ENCODE measurements around the gene GRIN3A.
"Not testable (repeated sequence)": the region's sequence is repeated elsewhere in the genome, so short reads cannot be mapped to it uniquely, and the experiment has no call there.

Gene GRIN3A

GRCh38 chr9:101738566-101739183 lies at the start of gene GRIN3A:
Gene GRIN3A (minus strand): TSS chr9:101738647. CDS start chr9:101737979, 668 bp downstream.
- no peak for DNase-seq (ENCODE audit: insufficient read length, low spot score)
- FAIRE-seq: no peak

DNA sequence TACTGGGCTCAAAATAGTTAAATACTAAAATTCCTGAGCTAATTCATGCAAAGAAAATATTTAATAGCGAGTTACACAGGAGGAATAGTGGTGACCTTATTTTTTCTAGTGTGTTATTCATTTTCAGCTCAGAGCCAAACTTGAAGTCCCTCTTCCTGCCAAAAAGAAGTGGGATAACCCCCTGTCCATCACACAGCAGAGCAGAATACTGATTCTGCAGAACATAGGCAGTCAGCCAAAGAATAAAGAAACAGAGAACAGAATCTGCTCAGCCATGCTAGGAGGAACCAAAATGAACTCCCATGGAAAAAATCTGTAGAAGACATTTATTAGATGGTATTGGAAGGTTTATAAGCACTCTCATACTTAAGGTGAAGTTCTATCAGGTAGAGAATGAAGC lies 49.4 kb upstream of the GRIN3A start:
- FAIRE-seq (no peak), DNase-seq (ENCODE audit: insufficient read length, low spot score) (no peak)

- FAIRE-seq: no peak
- DNase-seq (ENCODE audit: insufficient read length, low spot score): no peak
Measured at GRCh38 chr9:101778332-101778731, 39.9 kb upstream of the GRIN3A start.

DNA sequence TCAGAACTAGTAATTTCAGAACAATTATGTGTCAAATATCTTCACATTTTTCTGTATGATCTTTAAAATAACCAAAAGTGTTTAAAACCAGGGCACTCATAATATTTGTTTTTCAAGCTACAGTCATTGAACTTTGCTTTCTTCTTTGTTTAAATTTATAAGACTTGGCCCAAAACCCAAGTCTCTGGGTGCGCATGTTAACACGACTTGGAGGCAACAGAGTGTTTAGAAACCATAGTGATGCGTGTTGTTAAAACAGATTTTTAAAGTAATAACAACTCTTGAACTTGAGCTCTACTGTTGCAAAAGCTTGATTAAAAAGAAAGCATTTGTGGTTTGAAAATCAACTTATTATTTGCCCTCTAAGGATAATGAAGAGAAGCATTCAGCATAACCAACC lies 26.0 kb upstream of the GRIN3A start:
- DNase-seq (ENCODE audit: insufficient read length, low spot score) (no peak), FAIRE-seq (no peak)

DNA sequence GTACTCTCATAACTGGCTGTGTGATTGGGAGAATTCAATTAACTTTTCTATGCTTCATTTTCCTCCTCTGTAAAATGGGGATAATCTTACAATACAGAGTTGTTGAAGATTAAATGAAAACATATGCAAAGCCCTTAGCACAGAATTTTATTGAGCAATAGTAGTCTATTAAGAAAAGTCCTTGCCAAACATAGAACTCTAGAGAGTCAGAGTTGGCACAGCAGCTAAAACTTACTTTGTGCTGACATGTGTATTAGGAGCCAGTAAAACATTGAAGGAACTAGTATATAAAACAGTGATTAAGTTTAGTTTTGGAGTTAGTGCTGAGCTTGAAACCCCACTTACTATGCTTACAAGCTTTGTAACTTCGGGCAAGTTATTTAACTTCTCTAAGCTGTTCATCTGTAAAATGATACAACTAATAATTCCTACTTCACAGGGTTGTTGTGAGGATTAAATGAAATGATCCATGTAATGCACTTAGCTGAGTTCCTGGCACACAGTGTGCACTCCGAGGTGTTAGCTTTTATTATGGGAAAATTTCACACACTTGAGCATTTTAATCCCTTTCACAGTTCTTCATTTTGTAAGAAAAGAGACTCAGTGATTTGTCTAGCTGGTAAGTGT lies 20.0 kb upstream of the GRIN3A start:
- FAIRE-seq: no peak
- no peak for DNase-seq (ENCODE audit: insufficient read length, low spot score)

- no peak for FAIRE-seq
- DNase-seq (ENCODE audit: insufficient read length, low spot score): no peak
Measured at GRCh38 chr9:101753716-101754115, 15.3 kb upstream of the GRIN3A start.

DNA sequence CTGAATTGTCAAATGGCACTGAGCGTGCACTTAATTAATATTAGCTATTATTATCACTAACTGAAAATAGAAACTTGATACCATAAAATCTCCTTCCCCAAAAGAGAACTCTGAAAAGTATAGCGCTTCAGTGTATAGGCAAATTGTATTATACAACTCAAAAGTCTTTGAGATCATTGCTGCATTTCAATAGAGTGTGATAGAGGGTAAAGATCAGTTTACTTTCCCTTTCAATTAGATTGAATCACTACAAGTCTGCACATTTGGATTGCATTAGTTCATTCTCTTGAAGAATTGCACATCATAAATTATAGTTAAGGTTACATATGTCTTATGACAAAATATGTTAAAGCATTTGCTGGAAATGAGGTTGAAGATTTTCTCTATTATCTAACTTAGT lies 13.4 kb upstream of the GRIN3A start:
- FAIRE-seq (no peak), DNase-seq (ENCODE audit: insufficient read length, low spot score) (no peak)

- DNase-seq (ENCODE audit: insufficient read length, low spot score): no peak
- FAIRE-seq: no peak
Measured at GRCh38 chr9:101739311-101739710, 864 bp upstream of the GRIN3A start.

- DNase-seq (ENCODE audit: insufficient read length, low spot score) (no peak), FAIRE-seq (no peak)
Measured at GRCh38 chr9:101737705-101738565, 512 bp downstream of the GRIN3A start.

DNA sequence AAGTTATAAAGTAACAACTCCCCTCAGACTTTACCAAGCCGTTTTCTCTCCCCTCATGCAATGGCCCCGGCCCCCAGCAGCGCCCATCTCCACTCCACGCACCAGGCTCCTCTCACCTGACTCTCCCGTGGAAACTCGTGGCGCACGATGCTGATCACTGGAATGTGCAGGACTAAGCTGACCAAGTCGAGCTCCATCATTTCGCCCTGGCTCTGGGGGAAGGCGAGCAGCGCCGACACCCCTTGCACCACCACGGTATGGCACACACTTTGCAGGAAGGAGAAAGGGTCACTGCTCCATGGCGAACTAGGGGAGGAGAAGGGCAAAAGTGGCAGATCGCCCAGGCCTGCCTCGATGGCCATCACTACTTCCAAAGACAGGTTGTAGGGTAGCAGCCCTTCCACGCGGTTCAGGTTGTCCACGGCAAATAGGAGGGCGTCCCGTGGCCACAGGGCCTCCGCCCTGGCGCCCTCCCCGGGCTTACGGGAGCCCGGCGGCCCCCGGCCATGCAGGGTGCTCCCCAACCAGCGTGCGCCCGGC lies 1.2 kb downstream of the GRIN3A start:
- DNase-seq (ENCODE audit: insufficient read length, low spot score) (no peak), FAIRE-seq (no peak)

DNA sequence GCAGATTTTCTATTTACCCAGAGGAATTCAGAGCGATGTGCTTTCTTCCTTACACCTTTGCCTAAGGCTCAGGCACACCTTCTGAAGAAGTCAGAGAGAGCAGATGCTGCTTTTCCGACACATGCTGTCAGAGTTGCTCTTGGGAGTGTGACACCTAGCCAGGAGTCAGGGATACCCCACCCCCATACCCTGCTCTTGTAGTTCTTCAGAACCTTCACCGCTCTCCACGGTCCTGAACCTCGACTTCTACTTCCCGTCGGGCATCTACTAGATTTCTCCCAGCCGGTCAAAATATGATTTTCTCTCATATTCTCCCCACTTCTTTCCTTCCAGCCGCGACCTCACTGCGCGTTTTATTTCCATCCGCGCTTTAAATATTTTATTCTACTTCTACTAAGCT lies 1.7 kb downstream of the GRIN3A start:
- DNase-seq (ENCODE audit: insufficient read length, low spot score) (no peak), FAIRE-seq (no peak)

DNA sequence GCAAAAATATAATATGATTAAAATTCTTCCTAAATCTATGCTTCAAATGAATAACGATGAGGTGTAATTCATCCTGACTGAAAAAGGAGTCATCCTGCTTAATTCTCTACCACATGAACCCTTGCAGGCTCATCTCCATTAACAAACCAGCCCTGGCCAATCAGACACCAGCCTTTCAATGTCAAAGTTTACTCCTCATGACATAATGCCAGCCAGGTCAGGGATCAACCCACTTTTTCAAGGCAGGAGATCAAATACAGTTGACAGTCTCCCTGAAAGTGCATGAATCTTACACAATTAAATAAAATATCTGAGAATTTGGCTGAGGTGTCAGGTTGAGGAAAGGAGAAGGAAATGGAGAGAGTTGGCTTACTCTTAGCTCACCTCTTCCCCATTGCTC lies 7.0 kb downstream of the GRIN3A start:
- FAIRE-seq (no peak), DNase-seq (ENCODE audit: insufficient read length, low spot score) (no peak)

DNA sequence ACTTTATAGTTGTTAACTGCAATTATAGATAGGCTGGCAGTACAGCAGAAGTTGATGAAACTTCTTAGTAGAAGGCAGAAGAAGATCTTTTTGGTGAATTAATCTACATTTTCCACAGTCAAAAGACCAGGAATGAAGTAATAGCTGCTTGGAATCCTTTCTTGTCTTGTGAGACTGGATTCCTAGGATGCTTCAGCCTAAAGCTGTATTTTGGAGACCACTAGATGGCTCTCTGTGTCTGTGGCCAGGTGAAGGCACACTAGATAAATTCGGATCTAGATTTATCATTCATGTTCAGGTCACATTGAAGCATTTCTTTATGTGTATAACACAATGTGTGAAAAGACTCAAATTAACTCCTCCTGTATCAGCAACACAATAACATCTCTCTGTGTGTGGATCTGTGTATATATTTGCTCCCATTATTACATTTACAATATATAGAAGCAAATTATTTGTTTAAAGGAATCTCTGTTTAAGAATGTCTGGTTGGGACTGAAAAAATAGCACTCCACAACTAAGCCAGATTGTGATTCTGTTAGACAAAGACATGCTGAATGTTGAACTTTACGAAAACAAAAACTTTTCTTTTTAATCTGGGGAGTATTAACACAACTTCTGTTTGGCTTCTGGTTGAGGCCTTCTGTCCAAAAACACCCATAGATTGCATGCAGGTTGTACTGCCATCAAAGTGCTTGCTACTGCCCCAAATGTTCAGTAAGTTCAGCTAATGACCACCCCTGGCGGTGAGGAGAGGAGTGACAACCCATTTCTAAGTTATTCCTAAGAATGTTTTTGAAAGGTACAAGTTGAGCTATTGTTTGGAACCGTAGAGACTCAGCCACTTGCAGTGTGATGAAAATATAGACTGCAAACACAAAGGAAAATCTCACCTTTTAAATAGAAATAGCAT lies 10.6 kb downstream of the GRIN3A start:
- no peak for FAIRE-seq
- DNase-seq (ENCODE audit: insufficient read length, low spot score): peak; percentile 20

- DNase-seq (ENCODE audit: insufficient read length, low spot score); FAIRE-seq: not testable (repeated sequence)
Measured at GRCh38 chr9:101724271-101724670, 14.2 kb downstream of the GRIN3A start.

DNA sequence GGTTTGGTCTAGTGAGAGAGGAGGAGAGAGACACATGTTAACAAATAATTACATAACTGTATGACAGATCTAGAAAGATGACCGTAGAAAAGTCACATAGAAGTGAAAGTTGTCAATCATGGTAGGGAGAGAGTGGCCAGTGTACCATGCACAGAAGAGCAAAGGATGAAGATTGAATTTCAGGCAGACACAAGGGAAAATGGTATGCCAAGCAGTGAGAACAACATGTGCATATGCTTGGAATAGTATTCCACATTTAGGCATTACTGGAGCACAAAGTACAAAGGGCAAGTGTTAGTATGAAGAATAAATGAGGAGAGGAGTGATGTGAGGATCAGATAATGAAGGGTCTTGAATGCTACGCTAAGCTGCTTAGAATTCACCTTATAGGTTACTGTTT lies 20.3 kb downstream of the GRIN3A start:
- FAIRE-seq (no peak), DNase-seq (ENCODE audit: insufficient read length, low spot score) (no peak)

GRCh38 chr9:101716629-101717028 lies 21.8 kb downstream of the GRIN3A start:
- FAIRE-seq (no peak), DNase-seq (ENCODE audit: insufficient read length, low spot score) (no peak)

- FAIRE-seq (no peak), DNase-seq (ENCODE audit: insufficient read length, low spot score) (peak; percentile 15)
Measured at GRCh38 chr9:101711330-101711941, 27.0 kb downstream of the GRIN3A start.

DNA sequence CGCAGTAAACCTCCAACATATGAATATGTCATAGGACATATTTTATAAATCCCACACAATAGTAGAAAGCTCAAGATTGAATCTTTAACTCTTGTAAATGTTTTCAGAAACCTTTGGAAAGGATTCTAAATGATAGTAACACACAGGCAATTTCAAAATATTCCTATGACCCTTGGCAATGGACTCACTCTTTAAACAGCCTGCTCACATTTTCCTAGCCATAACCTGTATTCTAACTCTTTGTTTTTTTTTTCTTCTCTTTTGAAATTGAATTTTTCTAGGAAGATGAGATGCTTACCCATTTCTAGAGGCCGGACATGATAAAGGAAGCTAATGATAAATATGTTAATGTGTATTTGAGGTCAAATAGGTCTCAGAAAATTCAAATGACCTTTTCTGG lies 29.6 kb downstream of the GRIN3A start:
- DNase-seq (ENCODE audit: insufficient read length, low spot score): no peak
- no peak for FAIRE-seq

DNA sequence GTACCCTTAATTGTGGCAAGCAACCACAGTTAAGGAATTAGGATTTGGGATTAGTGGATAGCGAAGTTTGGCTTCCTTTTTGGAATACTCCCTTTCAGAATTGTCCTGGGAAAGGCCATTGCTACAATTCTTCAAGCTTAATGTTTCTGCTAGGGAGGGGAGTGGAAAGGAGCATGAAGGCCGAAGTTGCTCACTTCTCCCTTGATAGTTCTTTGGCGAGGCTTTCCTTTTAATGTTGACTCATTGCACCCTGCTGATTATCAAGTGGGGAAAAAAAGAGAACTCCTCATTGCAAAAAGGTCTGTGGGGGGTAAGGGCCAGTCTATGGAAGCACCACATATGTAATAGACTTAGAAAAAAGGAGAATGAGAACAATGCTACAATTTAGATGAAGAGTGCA lies 30.7 kb downstream of the GRIN3A start:
- DNase-seq (ENCODE audit: insufficient read length, low spot score) (no peak), FAIRE-seq (no peak)

GRCh38 chr9:101706997-101707396 lies 31.4 kb downstream of the GRIN3A start:
- FAIRE-seq (no peak), DNase-seq (ENCODE audit: insufficient read length, low spot score) (no peak)
